HAP-1 (cell line): ENCODE measurements around the gene GAS2L2.

Experiments used
- DNase-seq, 2 experiments: peaks; one replicate each; pipeline ENCODE4 v3.0.0-alpha.2; 2016 to 2020; ENCODE audit warnings: low spot score in 2 of 2
- H3K27me3 ChIP-seq: fragments of 250-450 bp; sonication (Bioruptor Pico); 2 replicates; pipeline ENCODE4 v1.5.1; 2020; ENCODE audit warnings: low read depth, mild to moderate bottlenecking, moderate library complexity
- H3K36me3 ChIP-seq: fragments of 250-450 bp; sonication (Bioruptor Pico); replicated peaks from 2 replicates; pipeline ENCODE4 v1.5.1; 2020; ENCODE audit warnings: mild to moderate bottlenecking
- H3K4me1 ChIP-seq: fragments of 250-450 bp; sonication (Bioruptor Pico); 2 replicates; pipeline ENCODE4 v1.5.1; 2020; ENCODE audit warnings: mild to moderate bottlenecking
- H3K4me3 ChIP-seq: fragments of 250-450 bp; sonication (Bioruptor Pico); 2 replicates; pipeline ENCODE4 v1.5.1; 2020; ENCODE audit warnings: mild to moderate bottlenecking, moderate library complexity
- H3K9me3 ChIP-seq: fragments of 250-450 bp; sonication (Bioruptor Pico); 2 replicates; pipeline ENCODE4 v1.5.1; 2020; ENCODE audit warnings: mild to moderate bottlenecking, moderate library complexity
- in situ Hi-C: fragments of 300-500 bp; cut with MboI; formaldehyde crosslinking; loops from 3 replicates; pipeline ENCODE4 v1.14.3; 2020; ENCODE audit warnings: low sequenced_read_pairs, inconsistent platforms, mixed read lengths

Gene GAS2L2

DNA sequence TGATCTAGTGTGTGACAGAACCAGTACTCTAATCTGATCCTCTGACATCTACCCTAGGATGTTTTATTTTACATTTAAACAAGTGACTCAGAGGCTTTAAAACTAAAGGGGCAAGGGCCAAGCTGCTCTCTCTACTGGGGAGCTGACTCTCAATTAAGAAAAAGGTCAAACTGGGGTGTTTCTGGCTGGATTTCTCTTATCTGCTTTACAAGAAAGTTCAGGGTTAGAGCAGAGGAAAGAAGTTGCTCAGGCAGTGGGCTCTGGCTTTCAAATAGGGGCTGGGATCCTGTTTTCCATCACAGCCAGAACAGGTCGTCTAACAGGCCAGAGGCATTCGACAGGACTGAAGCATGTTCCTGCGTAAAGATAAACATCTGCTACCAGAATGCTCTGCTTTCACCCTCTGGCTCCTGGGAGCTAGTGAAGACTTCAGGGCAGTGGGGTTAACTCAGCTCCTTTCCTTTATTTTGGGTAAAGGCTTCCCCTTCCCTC is 33.9 kb upstream of the GAS2L2 start:
- Histone ChIP-seq H3K36me3 (no peaks in the 10 kb centered on the region), H3K9me3 (no peaks in the 10 kb centered on the region), H3K4me1 (no peaks in the 10 kb centered on the region), H3K27me3 (peaks cover 8% of the 10 kb centered on the region), H3K4me3 (no peak overlapping the region)
- in situ Hi-C loops = no loop called here
- DNase-seq = no peak

DNA sequence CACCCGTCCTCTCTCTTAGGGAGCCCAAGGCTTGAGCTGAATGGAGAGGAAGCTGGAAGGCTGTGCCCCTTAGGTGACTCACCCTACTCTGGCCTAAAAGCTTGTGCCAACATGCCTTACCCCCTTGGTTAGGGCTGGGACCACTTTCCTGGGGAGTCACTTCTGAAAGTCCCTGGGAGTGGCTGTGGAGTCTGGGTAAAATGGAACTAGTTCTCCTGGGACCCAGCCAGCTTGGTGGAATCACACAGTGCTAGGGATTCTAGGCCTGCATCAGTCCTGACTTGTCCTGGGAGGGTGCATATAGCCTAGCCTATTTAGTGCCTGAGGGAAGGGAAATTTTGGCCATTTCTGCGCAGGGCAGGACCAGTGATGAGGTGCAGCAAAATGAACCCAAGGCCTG is 31.9 kb upstream of the GAS2L2 start:
- in situ Hi-C loops = no loop called here
- Histone ChIP-seq H3K27me3 (peaks cover 16% of the 10 kb centered on the region), H3K36me3 (no peaks in the 10 kb centered on the region), H3K9me3 (no peaks in the 10 kb centered on the region), H3K4me1 (no peaks in the 10 kb centered on the region), H3K4me3 (no peak overlapping the region)
- no peak for DNase-seq

DNA sequence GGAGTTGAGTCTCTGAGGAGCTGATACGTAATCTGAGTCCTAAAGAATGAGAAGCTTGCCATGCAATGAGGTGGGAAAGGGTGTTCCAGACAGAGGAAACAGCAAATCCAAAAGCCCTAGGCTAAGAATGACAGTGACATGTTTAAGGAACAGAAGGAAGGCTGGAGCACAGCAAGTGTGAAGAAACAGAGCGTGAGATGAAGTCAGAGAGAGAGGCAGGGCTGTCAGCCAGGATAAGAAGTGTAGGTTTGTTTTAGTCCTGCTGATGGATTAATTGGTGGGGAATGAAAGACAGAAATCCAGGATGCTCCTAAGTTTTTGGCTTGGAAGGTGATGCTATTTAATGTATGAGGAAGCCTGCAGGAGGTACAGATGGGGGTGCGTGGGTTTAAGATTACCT is 27.9 kb upstream of the GAS2L2 start:
- Histone ChIP-seq H3K36me3 (no peaks in the 10 kb centered on the region), H3K4me1 (no peaks in the 10 kb centered on the region), H3K4me3 (no peak overlapping the region), H3K9me3 (no peaks in the 10 kb centered on the region), H3K27me3 (peaks cover 12% of the 10 kb centered on the region)
- in situ Hi-C loops = no loop called here
- DNase-seq = no peak

DNA sequence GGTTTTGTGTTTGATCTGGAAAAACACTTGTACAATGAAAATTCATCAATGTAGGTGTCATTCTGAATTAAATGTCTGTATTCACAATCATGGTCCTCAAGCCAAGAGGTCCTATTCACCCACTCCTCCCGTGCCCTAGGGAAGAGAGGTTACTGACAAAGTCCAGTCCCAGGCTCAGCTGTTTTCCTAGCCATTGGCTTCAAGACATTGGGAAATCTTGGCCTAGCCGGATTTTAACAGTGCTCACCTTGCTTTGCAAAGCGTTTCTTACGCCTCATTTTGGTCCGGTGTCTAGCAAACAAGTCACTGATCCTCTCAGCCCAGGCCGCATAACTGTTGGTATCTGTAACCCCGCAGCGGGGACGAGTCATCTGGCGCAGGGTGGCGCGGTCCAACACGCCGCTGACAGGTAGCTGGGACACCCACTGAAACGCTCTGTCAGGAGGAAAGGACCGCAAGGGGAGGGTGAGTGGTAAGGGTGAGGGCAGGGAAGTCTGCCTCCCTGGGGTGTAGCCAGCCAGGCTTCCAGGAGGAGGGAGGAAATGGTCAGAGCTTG is 25.7 kb upstream of the GAS2L2 start:
- Histone ChIP-seq H3K36me3 (no peaks in the 10 kb centered on the region), H3K4me1 (no peaks in the 10 kb centered on the region), H3K9me3 (no peaks in the 10 kb centered on the region), H3K27me3 (peaks cover 12% of the 10 kb centered on the region), H3K4me3 (no peak overlapping the region)
- DNase-seq = no peak
- in situ Hi-C loops = no loop called here

DNA sequence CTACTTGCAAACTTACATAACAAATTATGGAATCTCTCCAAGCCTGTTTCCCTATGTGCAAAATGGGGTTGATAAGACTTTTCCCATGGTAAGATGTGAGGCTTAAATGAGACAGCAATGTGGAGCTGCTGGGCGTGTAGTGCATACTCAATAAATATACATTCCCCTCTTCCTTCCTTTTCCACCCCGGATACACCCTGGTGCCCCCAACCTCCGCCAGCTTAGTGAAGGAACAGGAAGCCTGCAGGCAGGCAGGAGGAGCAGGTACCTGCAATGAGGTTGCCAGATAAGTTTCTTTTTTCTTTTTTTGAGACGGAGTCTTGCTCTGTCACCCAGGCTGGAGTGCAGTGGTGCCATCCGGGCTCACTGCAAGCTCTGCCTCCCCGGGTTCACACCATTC is 22.5 kb upstream of the GAS2L2 start:
- H3K36me3 ChIP-seq = no peaks in the 10 kb centered on the region

DNA sequence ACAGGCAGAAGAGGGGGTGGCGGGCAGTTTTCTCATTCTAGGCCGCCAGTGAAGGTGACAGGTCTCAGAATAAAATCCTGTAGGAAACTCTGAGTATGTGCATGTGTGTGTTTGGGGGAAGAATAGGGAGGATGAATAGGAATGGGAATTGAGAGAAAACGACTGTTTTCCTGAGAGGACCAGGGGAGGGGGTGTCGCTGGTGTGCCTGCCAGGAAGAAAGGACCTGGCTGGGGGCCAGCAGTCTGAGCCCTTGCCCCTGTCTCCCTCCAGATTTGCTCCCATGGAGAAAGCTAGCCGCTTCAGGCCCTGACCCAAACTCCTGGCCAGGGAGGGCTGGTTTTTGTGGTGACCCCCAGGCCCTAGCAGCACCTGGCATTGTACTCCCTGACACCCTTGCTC is 22.0 kb upstream of the GAS2L2 start:
- Histone ChIP-seq H3K27me3 (peaks cover under 1% of the 10 kb centered on the region; the same call in 1 of the 2 replicates), H3K36me3 (no peaks in the 10 kb centered on the region), H3K9me3 (no peaks in the 10 kb centered on the region), H3K4me3 (no peak overlapping the region), H3K4me1 (no peaks in the 10 kb centered on the region)
- DNase-seq = no peak
- in situ Hi-C loops = no loop called here

More for the DNA sequence above, 22.5 kb upstream of the GAS2L2 start:
- H3K4me1 ChIP-seq = no peaks in the 10 kb centered on the region
- in situ Hi-C loops = no loop called here
- peaks cover 3% of the 10 kb centered on the region; the same call in 1 of the 2 replicates for H3K27me3 ChIP-seq
- no peaks in the 10 kb centered on the region for H3K9me3 ChIP-seq
- no peak overlapping the region for H3K4me3 ChIP-seq
- DNase-seq = no peak

DNA sequence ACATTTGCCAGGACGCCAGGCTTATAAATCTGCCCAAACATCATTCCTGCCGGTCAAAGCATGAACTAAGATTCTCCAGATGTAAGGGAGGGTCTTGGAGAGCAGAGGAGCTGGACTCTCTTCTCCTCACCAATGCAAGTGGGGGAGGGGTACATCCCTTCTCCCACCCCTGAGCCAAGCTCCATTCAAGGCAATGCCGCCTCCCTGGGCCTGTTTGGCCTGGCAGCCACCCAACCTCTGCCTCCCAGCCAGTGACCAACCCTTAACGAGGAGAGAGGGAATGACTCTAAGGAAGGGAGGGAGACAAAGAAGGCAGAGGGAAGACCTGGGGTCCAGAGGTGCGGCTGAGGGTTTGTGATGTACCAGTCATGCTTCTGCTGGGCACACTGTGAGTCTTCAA is 21.5 kb upstream of the GAS2L2 start:
- in situ Hi-C loops = no loop called here

DNA sequence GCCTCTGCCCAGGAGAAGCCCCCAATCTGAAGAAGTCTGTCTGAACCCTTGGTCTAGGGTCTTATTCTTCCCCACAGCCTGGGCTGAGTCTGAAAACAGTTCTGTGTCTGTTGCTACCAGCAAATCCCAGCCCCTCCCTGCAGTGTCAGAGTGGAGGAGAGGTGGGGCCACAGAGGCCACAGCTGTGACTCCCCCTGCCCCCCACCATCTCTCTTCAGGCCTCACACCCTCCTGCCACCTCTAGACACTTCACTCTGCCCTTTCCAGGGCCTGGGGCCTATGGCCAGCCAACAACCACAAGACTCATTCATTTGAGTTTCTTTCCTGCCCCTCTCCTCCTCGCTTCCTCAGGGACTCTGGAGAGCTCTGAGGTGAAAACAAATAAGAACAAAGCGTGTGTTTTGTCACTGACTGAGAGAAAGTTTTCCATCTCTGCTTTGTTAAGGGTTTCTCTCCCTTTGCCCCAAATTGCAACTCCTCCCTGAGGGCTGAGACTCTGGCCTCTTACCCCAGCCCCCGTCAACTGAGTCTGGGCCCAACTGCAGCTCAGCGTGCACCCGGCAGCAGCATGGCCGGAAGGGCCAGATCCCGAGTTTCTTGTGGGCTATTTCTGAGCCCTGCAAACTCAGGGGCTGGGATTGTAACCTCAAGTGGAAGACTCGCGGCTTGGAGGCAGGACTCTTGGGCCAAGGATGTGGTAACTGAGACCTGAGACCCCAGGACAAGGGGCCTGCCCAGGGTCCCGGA is 20.8 kb upstream of the GAS2L2 start:
- in situ Hi-C loops = no loop called here
- Histone ChIP-seq H3K4me3 (no peak overlapping the region), H3K9me3 (no peaks in the 10 kb centered on the region), H3K27me3 (no peaks in the 10 kb centered on the region), H3K4me1 (no peaks in the 10 kb centered on the region), H3K36me3 (no peaks in the 10 kb centered on the region)
- DNase-seq = no peak

More for the DNA sequence above, 21.5 kb upstream of the GAS2L2 start:
- Histone ChIP-seq H3K36me3 (no peaks in the 10 kb centered on the region), H3K27me3 (no peaks in the 10 kb centered on the region), H3K9me3 (no peaks in the 10 kb centered on the region), H3K4me3 (no peak overlapping the region), H3K4me1 (no peaks in the 10 kb centered on the region)
- no peak for DNase-seq

DNA sequence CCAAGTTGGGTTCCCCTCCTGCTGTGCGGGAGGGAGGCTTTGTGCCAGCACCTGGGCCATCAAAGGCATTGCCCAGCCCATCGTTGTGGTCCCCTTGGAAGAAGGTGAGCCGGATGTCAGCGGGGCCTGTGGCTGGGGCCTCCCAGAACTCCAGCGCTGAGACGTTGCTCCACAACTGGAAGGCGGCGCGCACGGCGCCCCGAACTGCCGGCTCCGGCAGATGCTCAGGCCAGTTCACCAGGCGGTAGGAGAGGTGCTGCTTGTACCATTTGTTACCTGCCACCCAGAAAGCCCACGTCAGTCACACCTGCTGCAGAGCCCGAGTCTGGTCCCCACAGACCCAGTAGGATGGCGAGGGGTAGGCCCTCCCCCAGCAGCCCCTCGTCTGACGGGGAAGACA is 20.1 kb upstream of the GAS2L2 start:
- H3K4me1 ChIP-seq = no peaks in the 10 kb centered on the region
- H3K9me3 ChIP-seq = no peaks in the 10 kb centered on the region
- in situ Hi-C loops = no loop called here
- H3K36me3 ChIP-seq = no peaks in the 10 kb centered on the region
- no peak for DNase-seq
- no peaks in the 10 kb centered on the region for H3K27me3 ChIP-seq
- H3K4me3 ChIP-seq = no peak overlapping the region

DNA sequence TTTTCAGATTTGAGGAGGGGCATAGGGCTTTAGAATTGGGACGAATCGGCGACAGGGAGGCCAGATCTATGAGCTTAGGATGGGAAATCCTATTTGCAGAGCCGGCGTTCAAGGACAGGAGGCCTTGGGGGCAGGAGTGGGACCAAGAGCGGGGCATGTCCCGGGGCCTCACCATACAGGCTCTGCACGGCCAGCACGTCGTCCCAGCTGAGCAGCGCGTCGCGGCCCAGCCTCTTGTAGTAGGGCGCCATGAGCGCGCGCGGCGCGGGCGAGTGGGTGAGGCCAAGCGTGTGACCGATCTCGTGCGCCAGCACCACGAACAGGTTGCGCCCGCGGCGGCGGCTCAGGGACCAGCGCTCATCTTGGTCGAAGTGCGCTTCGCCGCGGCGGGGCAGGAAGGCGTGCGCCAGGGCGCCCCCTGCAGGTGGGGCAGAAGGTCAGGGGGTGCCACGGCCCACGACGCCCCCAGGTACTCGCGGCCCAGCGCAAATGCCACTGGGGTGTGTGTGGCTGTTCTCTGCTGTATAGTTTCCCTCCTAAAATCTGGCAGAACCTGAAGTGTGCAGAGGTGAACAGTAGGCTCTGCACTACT is 17.0 kb upstream of the GAS2L2 start:
- no peaks in the 10 kb centered on the region for H3K36me3 ChIP-seq
- in situ Hi-C loops = no loop called here
- DNase-seq = no peak

DNA sequence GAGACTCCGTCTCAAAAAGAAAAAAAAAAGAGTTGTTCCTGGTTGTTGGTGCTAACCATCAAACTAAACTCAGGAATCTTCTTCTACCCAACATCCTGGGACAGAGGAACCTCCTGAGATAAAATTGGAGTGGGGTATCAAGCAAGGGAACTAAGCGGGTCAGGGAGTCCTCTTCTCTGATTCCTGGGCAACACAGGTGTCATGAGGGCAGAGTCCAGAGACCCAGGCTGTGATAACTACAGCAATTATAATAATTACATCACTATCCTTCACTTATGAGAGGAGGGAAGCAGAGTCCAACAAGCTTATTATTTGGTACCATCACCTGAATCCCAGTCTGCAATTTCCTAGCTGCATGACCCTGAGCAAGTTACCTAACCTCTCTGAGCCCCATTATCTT is 15.8 kb upstream of the GAS2L2 start:
- in situ Hi-C loops = no loop called here

More for the DNA sequence above, 17.0 kb upstream of the GAS2L2 start:
- no peak overlapping the region for H3K4me3 ChIP-seq
- H3K27me3 ChIP-seq = no peaks in the 10 kb centered on the region
- no peaks in the 10 kb centered on the region for H3K9me3 ChIP-seq
- H3K4me1 ChIP-seq = no peaks in the 10 kb centered on the region

DNA sequence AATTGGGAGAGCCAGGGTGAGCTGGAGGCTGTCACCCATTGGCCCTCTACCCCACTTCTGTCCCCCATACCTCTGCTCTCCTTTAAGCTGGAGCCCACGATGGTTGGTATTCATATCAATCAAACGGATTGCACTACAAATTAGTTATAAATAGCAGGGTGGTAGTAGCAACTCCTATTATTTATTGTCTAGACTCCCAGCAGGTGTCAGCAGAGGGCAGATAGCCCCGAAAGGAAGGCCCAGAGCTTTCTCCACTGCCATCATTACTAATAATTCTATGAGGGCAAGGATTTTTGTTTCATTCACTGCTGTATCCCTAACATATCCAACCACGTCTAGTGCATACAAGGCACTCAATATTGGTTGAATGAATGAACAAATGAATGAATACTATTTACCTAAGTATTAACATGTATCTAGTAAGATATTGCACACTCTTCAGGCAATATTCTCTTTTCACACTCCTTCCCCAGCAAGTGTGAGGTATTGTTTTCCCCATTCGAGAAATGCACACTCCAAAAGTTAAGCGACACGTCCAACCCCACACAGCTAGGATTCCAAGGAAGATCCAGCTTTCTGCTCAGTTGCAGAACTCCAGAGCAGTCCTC is 14.0 kb upstream of the GAS2L2 start:
- no peaks in the 10 kb centered on the region for H3K36me3 ChIP-seq
- H3K27me3 ChIP-seq = no peaks in the 10 kb centered on the region
- no peaks in the 10 kb centered on the region for H3K4me1 ChIP-seq
- H3K4me3 ChIP-seq = no peak overlapping the region
- no peaks in the 10 kb centered on the region for H3K9me3 ChIP-seq
- peak in 1 of 2 experiments; percentile 34 for DNase-seq
- in situ Hi-C loops = no loop called here

More for the DNA sequence above, 15.8 kb upstream of the GAS2L2 start:
- DNase-seq = no peak
- Histone ChIP-seq H3K9me3 (no peaks in the 10 kb centered on the region), H3K27me3 (no peaks in the 10 kb centered on the region), H3K4me3 (no peak overlapping the region), H3K36me3 (no peaks in the 10 kb centered on the region), H3K4me1 (no peaks in the 10 kb centered on the region)

DNA sequence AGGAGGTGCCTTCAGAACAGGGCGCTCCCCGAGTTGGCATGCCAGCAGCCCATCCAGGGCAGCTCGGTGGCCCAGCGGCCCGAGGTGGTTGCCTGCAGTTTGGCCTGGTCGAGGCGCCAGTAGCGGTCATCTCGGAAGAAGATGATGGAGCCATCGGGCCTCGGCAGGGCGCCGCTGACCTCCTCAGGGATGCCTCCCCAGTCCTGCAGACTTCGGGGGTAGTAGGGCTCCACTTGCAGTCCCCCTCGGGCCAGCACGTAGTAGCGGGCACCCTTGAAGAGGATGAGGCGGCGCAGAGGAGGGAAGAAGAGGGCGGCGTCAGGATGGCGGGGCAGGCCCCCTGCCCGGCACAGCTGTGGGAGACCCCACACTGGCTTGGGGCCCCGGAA is 13.4 kb upstream of the GAS2L2 start:
- Histone ChIP-seq H3K4me1 (no peaks in the 10 kb centered on the region), H3K36me3 (no peaks in the 10 kb centered on the region), H3K4me3 (no peak overlapping the region), H3K9me3 (no peaks in the 10 kb centered on the region), H3K27me3 (no peaks in the 10 kb centered on the region)
- in situ Hi-C loops = no loop called here
- no peak for DNase-seq
